ENCODE results near the gene SPC25.
A peak's percentile ranks its signal among the peaks of the same experiment; 100 is the strongest.

GRCh38 chr2:168884975-168885374, 5.3 kb downstream of the SPC25 start:
- TF ChIP-seq ZBTB2 (IDR thresholded peaks at IDR 0.05) (no peak), TCF7 (IDR thresholded peaks at IDR 0.05; ENCODE audit: borderline replicate concordance) (no peak), ZKSCAN1 (IDR thresholded peaks at IDR 0.05; ENCODE audit: low read depth, low read length) (no peak), ZNF644 (tag; IDR thresholded peaks at IDR 0.05; ENCODE audit: low read depth) (no peak), ZBTB33 (CRISPR knock-in tag; IDR thresholded peaks at IDR 0.05) (no peak), ZNF311 (CRISPR knock-in tag; IDR thresholded peaks at IDR 0.05) (no peak), NBN (IDR thresholded peaks at IDR 0.05; ENCODE audit: low read depth) (no peak), FOXM1 (IDR thresholded peaks at IDR 0.05; ENCODE audit: low read depth) (no peak), FOXM1 (CRISPR knock-in tag; IDR thresholded peaks at IDR 0.05; ENCODE audit: low read depth) (no peak)
- TF ChIP-seq, protein P1, sequence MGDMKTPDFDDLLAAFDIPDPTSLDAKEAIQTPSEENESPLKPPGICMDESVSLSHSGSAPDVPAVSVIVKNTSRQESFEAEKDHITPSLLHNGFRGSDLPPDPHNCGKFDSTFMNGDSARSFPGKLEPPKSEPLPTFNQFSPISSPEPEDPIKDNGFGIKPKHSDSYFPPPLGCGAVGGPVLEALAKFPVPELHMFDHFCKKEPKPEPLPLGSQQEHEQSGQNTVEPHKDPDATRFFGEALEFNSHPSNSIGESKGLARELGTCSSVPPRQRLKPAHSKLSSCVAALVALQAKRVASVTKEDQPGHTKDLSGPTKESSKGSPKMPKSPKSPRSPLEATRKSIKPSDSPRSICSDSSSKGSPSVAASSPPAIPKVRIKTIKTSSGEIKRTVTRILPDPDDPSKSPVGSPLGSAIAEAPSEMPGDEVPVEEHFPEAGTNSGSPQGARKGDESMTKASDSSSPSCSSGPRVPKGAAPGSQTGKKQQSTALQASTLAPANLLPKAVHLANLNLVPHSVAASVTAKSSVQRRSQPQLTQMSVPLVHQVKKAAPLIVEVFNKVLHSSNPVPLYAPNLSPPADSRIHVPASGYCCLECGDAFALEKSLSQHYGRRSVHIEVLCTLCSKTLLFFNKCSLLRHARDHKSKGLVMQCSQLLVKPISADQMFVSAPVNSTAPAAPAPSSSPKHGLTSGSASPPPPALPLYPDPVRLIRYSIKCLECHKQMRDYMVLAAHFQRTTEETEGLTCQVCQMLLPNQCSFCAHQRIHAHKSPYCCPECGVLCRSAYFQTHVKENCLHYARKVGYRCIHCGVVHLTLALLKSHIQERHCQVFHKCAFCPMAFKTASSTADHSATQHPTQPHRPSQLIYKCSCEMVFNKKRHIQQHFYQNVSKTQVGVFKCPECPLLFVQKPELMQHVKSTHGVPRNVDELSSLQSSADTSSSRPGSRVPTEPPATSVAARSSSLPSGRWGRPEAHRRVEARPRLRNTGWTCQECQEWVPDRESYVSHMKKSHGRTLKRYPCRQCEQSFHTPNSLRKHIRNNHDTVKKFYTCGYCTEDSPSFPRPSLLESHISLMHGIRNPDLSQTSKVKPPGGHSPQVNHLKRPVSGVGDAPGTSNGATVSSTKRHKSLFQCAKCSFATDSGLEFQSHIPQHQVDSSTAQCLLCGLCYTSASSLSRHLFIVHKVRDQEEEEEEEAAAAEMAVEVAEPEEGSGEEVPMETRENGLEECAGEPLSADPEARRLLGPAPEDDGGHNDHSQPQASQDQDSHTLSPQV (IDR thresholded peaks at IDR 0.05), result no peak
- TF ChIP-seq, protein P2, sequence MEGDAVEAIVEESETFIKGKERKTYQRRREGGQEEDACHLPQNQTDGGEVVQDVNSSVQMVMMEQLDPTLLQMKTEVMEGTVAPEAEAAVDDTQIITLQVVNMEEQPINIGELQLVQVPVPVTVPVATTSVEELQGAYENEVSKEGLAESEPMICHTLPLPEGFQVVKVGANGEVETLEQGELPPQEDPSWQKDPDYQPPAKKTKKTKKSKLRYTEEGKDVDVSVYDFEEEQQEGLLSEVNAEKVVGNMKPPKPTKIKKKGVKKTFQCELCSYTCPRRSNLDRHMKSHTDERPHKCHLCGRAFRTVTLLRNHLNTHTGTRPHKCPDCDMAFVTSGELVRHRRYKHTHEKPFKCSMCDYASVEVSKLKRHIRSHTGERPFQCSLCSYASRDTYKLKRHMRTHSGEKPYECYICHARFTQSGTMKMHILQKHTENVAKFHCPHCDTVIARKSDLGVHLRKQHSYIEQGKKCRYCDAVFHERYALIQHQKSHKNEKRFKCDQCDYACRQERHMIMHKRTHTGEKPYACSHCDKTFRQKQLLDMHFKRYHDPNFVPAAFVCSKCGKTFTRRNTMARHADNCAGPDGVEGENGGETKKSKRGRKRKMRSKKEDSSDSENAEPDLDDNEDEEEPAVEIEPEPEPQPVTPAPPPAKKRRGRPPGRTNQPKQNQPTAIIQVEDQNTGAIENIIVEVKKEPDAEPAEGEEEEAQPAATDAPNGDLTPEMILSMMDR (IDR thresholded peaks at IDR 0.05 in 2 of 3, conservative IDR thresholded peaks at IDR 0.05 in 1 of 3; ENCODE audit: insufficient read depth in 2 of 3, low read depth in 1 of 3, low read length in 3 of 3), result peak in 1 of 3 experiments; percentile 26; a peak in 2 of 6 replicates
- TF ChIP-seq, protein P3, sequence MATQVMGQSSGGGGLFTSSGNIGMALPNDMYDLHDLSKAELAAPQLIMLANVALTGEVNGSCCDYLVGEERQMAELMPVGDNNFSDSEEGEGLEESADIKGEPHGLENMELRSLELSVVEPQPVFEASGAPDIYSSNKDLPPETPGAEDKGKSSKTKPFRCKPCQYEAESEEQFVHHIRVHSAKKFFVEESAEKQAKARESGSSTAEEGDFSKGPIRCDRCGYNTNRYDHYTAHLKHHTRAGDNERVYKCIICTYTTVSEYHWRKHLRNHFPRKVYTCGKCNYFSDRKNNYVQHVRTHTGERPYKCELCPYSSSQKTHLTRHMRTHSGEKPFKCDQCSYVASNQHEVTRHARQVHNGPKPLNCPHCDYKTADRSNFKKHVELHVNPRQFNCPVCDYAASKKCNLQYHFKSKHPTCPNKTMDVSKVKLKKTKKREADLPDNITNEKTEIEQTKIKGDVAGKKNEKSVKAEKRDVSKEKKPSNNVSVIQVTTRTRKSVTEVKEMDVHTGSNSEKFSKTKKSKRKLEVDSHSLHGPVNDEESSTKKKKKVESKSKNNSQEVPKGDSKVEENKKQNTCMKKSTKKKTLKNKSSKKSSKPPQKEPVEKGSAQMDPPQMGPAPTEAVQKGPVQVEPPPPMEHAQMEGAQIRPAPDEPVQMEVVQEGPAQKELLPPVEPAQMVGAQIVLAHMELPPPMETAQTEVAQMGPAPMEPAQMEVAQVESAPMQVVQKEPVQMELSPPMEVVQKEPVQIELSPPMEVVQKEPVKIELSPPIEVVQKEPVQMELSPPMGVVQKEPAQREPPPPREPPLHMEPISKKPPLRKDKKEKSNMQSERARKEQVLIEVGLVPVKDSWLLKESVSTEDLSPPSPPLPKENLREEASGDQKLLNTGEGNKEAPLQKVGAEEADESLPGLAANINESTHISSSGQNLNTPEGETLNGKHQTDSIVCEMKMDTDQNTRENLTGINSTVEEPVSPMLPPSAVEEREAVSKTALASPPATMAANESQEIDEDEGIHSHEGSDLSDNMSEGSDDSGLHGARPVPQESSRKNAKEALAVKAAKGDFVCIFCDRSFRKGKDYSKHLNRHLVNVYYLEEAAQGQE (IDR thresholded peaks at IDR 0.05; ENCODE audit: borderline replicate concordance), result no peak
- TF ChIP-seq, protein P3 (CRISPR knock-in tag; IDR thresholded peaks at IDR 0.05; ENCODE audit: low read depth), result no peak

Data from K562 (cell line).